HG02678 (cell line): ENCODE measurements around the gene FSTL3.

Experiments used
- ATAC-seq: cut with Tn5 transposase; IDR thresholded peaks from one replicate; pipeline ENCODE4 v1.9.1; 2021; ENCODE audit warnings: mild to moderate bottlenecking, moderate library complexity; ENCODE audit not compliant: unreplicated experiment

FSTL3 gene

DNA sequence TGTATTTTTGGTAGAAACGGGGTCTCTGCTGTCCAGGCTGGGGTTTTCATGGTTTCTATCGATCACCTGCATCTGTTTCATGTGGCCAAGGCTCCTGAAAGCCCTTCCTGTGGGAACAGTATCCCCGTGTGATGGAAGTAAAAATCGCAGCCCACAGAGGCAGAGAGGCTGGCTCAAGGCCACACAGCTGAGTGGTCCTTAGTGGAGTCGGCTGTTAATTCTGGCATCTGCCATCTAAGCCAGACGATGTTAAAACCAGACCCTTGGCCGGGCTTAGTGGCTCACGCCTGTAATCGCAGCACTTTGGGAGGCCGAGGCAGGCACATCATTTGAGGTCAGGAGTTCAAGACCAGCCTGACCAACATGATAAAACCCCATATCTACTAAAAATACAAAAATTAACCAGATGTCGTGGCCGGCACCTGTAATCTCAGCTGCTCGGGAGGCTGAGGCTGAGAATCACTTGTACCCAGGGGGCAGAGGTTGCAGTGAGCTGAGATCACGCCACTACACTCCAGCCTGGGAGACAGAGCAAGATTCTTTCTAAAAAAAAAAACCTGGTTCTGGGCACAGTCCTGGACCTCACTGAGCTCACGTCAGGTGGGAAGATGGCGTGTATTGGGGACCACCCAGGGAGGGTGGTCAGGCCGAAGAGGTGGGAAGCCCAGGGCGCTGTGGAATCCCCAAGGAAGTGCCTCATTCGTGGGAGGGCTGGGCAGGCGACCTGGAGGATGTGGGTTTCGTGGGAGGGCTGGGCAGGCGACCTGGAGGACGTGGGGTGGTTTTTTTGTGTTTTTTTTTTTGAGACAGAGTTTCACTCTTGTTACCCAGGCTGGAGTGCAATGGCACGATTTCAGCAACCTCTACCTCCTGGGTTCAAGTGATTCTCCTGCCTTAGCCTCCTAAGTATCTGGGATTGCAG, 56.2 kb downstream of the FSTL3 start:
- ATAC-seq: no peak
